Mesodermal cell (in vitro differentiated cells): ENCODE data around the gene EPHB1.

ENCODE experiments used
- H3K27ac ChIP-seq: 2 replicates; pipeline ENCODE4 v1.7.0; 2013; ENCODE audit warnings: mild to moderate bottlenecking, low read depth, low read length, moderate library complexity; ENCODE audit not compliant: severe bottlenecking
- H3K36me3 ChIP-seq: 2 replicates; pipeline ENCODE4 v1.7.1; 2013; ENCODE audit warnings: mild to moderate bottlenecking, low read length, moderate library complexity; ENCODE audit not compliant: control insufficient read depth, insufficient read depth
- H3K4me1 ChIP-seq: one replicate; pipeline ENCODE4 v1.7.1; 2013; ENCODE audit warnings: mild to moderate bottlenecking, low read length; ENCODE audit not compliant: insufficient read depth, control insufficient read depth, poor library complexity, severe bottlenecking
- H3K4me3 ChIP-seq: 2 replicates; pipeline ENCODE4 v1.7.0; 2013; ENCODE audit warnings: low read length, control low read depth, mild to moderate bottlenecking; ENCODE audit not compliant: insufficient read depth, poor library complexity, severe bottlenecking; ENCODE audit errors: extremely low read depth
- H3K9me3 ChIP-seq: 2 replicates; pipeline ENCODE4 v1.7.1; 2013; ENCODE audit warnings: mild to moderate bottlenecking, low read length, moderate library complexity; ENCODE audit not compliant: control insufficient read depth
- WGBS, 2 experiments: methylation state at CpG; one replicate each; pipeline ENCODE4 v1.1.5; 2013; ENCODE audit warnings: missing lambda C conversion rate in 2 of 2; ENCODE audit not compliant: insufficient coverage in 2 of 2; 5-methylcytosine and 5-hydroxymethylcytosine counted together

Gene EPHB1

GRCh38 chr3:134847349-134847748 lies 52.3 kb downstream of the EPHB1 start:
- Histone ChIP-seq H3K4me1 (peaks cover 16% of the 10 kb centered on the region), H3K4me3 (no peak overlapping the region), H3K9me3 (no peaks in the 10 kb centered on the region), H3K27ac (no peak overlapping the region), H3K36me3 (no peaks in the 10 kb centered on the region)
- 100% methylated on average over 2 of the region's 2 CpGs; no CpG with 5 or more reads in 1 of the 2 experiments for WGBS, 2 experiments

- Histone ChIP-seq H3K27ac (no peak overlapping the region), H3K9me3 (no peaks in the 10 kb centered on the region), H3K4me1 (peaks cover 16% of the 10 kb centered on the region), H3K36me3 (no peaks in the 10 kb centered on the region), H3K4me3 (no peak overlapping the region)
- 87 to 96% methylated on average over 5 to 6 of the region's 6 CpGs for WGBS, 2 experiments
These were observed 54.5 kb downstream of the EPHB1 start for GRCh38 chr3:134849561-134849960.

GRCh38 chr3:134850761-134851160 lies 55.7 kb downstream of the EPHB1 start:
- H3K27ac ChIP-seq = no peak overlapping the region
- peaks cover 16% of the 10 kb centered on the region for H3K4me1 ChIP-seq
- 100% methylated on average over 1 to 2 of the region's 3 CpGs for WGBS, 2 experiments
- H3K9me3 ChIP-seq = no peaks in the 10 kb centered on the region
- no peaks in the 10 kb centered on the region for H3K36me3 ChIP-seq
- H3K4me3 ChIP-seq = no peak overlapping the region

- peaks cover 11% of the 10 kb centered on the region for H3K4me1 ChIP-seq
- H3K9me3 ChIP-seq = no peaks in the 10 kb centered on the region
- no peak overlapping the region for H3K4me3 ChIP-seq
- H3K36me3 ChIP-seq = no peaks in the 10 kb centered on the region
- 89 to 91% methylated on average over 3 of the region's 4 CpGs for WGBS, 2 experiments
- no peak overlapping the region for H3K27ac ChIP-seq
These were observed 57.1 kb downstream of the EPHB1 start for GRCh38 chr3:134852132-134852531.

- Histone ChIP-seq H3K27ac (no peak overlapping the region), H3K36me3 (no peaks in the 10 kb centered on the region), H3K4me3 (no peak overlapping the region), H3K4me1 (peaks cover 3% of the 10 kb centered on the region), H3K9me3 (no peaks in the 10 kb centered on the region)
- 87 to 95% methylated on average over 4 of the region's 4 CpGs for WGBS, 2 experiments
These were observed 57.9 kb downstream of the EPHB1 start for GRCh38 chr3:134852893-134853351.

- no peaks in the 10 kb centered on the region for H3K4me1 ChIP-seq
- 84 to 89% methylated on average over 6 of the region's 6 CpGs for WGBS, 2 experiments
- no peaks in the 10 kb centered on the region for H3K9me3 ChIP-seq
- no peak overlapping the region for H3K27ac ChIP-seq
- no peak overlapping the region for H3K4me3 ChIP-seq
- H3K36me3 ChIP-seq = no peaks in the 10 kb centered on the region
These were observed 59.2 kb downstream of the EPHB1 start for GRCh38 chr3:134854254-134854653.

GRCh38 chr3:134857356-134857755 lies 62.3 kb downstream of the EPHB1 start:
- H3K27ac ChIP-seq = no peak overlapping the region
- 77 to 96% methylated on average over 5 to 6 of the region's 7 CpGs for WGBS, 2 experiments
- no peak overlapping the region for H3K4me3 ChIP-seq
- H3K36me3 ChIP-seq = no peaks in the 10 kb centered on the region
- no peaks in the 10 kb centered on the region for H3K4me1 ChIP-seq
- no peaks in the 10 kb centered on the region for H3K9me3 ChIP-seq

GRCh38 chr3:134857776-134858362 lies 62.8 kb downstream of the EPHB1 start:
- no peaks in the 10 kb centered on the region for H3K36me3 ChIP-seq
- H3K4me3 ChIP-seq = no peak overlapping the region
- no peaks in the 10 kb centered on the region for H3K9me3 ChIP-seq
- no peak overlapping the region for H3K27ac ChIP-seq
- H3K4me1 ChIP-seq = no peaks in the 10 kb centered on the region

- WGBS, 2 experiments = 72 to 75% methylated on average over 6 of the region's 7 CpGs
- H3K27ac ChIP-seq = no peak overlapping the region
- no peaks in the 10 kb centered on the region for H3K4me1 ChIP-seq
- H3K9me3 ChIP-seq = no peaks in the 10 kb centered on the region
- no peaks in the 10 kb centered on the region for H3K36me3 ChIP-seq
- no peak overlapping the region for H3K4me3 ChIP-seq
These were observed 63.5 kb downstream of the EPHB1 start for GRCh38 chr3:134858441-134859035.

GRCh38 chr3:134859341-134859740 lies 64.3 kb downstream of the EPHB1 start:
- WGBS, 2 experiments = 67 to 93% methylated on average over 1 of the region's 1 CpG
- Histone ChIP-seq H3K4me3 (no peak overlapping the region), H3K4me1 (no peaks in the 10 kb centered on the region), H3K27ac (no peak overlapping the region), H3K36me3 (no peaks in the 10 kb centered on the region), H3K9me3 (no peaks in the 10 kb centered on the region)

- no peak overlapping the region for H3K27ac ChIP-seq
- 89 to 97% methylated on average over 4 of the region's 5 CpGs for WGBS, 2 experiments
- no peaks in the 10 kb centered on the region for H3K4me1 ChIP-seq
- H3K4me3 ChIP-seq = no peak overlapping the region
- no peaks in the 10 kb centered on the region for H3K36me3 ChIP-seq
- H3K9me3 ChIP-seq = no peaks in the 10 kb centered on the region
These were observed 65.1 kb downstream of the EPHB1 start for GRCh38 chr3:134860141-134860540.
